ENCODE measurements around the gene C13orf46. TPM values are rescaled to one million over a fixed set of nuclear protein-coding genes. Genes with fewer than 3 reads are reported as not detected.
"Not testable (repeated sequence)": the region's sequence is repeated elsewhere in the genome, so short reads cannot be mapped to it uniquely, and the experiment has no call there.

C13orf46 gene
- total RNA-seq, 1 experiment from 2014 or later, result 1.4 TPM

DNA sequence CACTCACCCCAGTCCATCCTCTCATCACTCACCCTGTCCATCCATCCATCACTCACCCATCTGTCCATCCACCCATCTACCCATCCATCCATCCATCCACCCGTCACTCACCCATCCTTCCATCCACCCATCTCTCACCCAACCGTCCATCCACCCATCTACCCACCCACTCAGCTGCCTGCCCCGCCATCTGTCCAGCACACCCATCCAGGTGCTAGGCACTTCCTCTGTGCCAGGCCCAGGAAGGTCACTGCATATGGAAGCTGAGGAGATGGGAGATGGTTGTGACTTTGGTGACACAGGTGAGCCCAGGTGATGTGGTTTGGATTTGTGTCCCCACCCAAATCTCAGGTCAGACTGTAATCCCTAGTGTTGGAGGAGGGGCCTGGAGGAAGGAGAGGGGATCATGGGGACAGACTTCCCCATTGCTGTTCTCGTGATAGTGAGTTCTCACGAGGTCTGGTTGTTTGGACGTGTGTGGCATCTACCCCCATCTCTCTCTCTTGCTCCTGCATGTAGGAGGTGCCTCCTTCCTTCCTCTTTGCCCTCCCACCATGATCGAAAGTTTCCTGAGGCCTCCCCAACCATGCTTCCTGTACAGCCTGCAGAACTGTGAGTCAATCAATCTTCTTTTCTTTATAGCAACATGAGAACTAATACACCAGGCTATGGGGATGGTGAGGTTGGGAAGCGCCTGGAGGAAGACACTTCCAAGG is 15.9 kb upstream of the C13orf46 start:
- ChIA-PET POLR2A (interaction anchor here (0.7 kb wide), 1 partner anchor 8 kb away, joined by 3 read pairs; no protein-coding TSS in a partner anchor), CTCF (no interaction called here)
- Mint-ChIP-seq H3K27me3 (ENCODE audit: insufficient read depth, unreplicated experiment) (no peaks in the 10 kb centered on the region), H3K4me1 (ENCODE audit: insufficient read depth, unreplicated experiment) (peaks cover 5% of the 10 kb centered on the region), H3K36me3 (ENCODE audit: insufficient read depth, unreplicated experiment) (peaks cover 31% of the 10 kb centered on the region), H3K4me3 (ENCODE audit: unreplicated experiment) (no peak overlapping the region), H3K9me3 (ENCODE audit: unreplicated experiment) (peaks cover 10% of the 10 kb centered on the region), H3K27ac (ENCODE audit: low read depth, unreplicated experiment) (no peak overlapping the region)
- TF ChIP-seq, protein P1, sequence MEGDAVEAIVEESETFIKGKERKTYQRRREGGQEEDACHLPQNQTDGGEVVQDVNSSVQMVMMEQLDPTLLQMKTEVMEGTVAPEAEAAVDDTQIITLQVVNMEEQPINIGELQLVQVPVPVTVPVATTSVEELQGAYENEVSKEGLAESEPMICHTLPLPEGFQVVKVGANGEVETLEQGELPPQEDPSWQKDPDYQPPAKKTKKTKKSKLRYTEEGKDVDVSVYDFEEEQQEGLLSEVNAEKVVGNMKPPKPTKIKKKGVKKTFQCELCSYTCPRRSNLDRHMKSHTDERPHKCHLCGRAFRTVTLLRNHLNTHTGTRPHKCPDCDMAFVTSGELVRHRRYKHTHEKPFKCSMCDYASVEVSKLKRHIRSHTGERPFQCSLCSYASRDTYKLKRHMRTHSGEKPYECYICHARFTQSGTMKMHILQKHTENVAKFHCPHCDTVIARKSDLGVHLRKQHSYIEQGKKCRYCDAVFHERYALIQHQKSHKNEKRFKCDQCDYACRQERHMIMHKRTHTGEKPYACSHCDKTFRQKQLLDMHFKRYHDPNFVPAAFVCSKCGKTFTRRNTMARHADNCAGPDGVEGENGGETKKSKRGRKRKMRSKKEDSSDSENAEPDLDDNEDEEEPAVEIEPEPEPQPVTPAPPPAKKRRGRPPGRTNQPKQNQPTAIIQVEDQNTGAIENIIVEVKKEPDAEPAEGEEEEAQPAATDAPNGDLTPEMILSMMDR (IDR thresholded peaks at IDR 0.05; ENCODE audit: unreplicated experiment), result no peak
- BruUV-seq (replicated peaks), result no TSS peak
- intact Hi-C loops (cut with micrococcal nuclease), result no loop called here
- no peak for DNase-seq (ENCODE audit: unreplicated experiment)

DNA sequence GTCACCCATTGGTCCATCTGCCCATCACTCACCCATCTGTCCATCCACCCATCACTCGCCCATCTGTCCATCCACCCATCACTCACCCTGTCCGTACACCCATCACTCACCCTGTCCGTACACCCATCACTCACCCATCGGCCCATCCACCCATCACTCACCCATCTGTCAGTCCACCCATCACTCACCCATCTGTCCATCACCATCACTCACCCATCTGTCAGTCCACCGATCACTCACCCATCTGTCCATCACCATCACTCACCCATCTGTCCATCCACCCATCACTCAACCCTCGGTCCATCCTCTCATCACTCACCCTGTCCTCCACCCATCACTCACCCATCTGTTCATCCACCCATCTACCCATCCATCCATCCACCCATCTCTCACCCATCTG is 15.0 kb upstream of the C13orf46 start:
- H3K27ac Mint-ChIP-seq (ENCODE audit: low read depth, unreplicated experiment); H3K4me1 Mint-ChIP-seq (ENCODE audit: insufficient read depth, unreplicated experiment); H3K4me3 Mint-ChIP-seq (ENCODE audit: unreplicated experiment); POLR2A ChIA-PET; DNase-seq (ENCODE audit: unreplicated experiment); BruUV-seq (replicated peaks); CTCF ChIA-PET; intact Hi-C loops (cut with micrococcal nuclease); H3K27me3 Mint-ChIP-seq (ENCODE audit: insufficient read depth, unreplicated experiment): not testable (repeated sequence)
- peaks cover 10% of the 10 kb centered on the region for H3K9me3 Mint-ChIP-seq (ENCODE audit: unreplicated experiment)
- peaks cover 24% of the 10 kb centered on the region for H3K36me3 Mint-ChIP-seq (ENCODE audit: insufficient read depth, unreplicated experiment)

DNA sequence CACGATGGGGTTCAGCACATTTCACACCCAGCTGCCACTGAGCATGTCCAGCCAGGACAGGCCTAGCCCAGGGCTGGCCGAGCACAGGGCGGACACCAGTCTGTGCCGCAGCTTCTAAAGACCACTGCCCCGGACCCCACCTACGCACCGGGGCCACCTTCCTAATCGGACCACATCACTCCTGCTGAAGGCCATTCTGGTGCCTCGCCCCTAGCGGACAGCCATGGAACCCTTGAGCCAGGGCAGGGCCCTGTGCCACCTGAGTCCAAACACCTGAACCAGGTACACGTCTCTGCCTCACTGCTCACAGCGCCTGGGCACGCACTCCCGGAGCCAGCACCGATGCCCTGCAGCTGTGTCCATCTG is 8.4 kb upstream of the C13orf46 start:
- Mint-ChIP-seq H3K36me3 (ENCODE audit: insufficient read depth, unreplicated experiment) (peaks cover 8% of the 10 kb centered on the region), H3K9me3 (ENCODE audit: unreplicated experiment) (no peaks in the 10 kb centered on the region), H3K27ac (ENCODE audit: low read depth, unreplicated experiment) (no peak overlapping the region), H3K4me1 (ENCODE audit: insufficient read depth, unreplicated experiment) (peaks cover 23% of the 10 kb centered on the region), H3K27me3 (ENCODE audit: insufficient read depth, unreplicated experiment) (no peaks in the 10 kb centered on the region), H3K4me3 (ENCODE audit: unreplicated experiment) (no peak overlapping the region)
- no peak for DNase-seq (ENCODE audit: unreplicated experiment)
- intact Hi-C loops (cut with micrococcal nuclease), result no loop called here
- no TSS peak for BruUV-seq (replicated peaks)
- TF ChIP-seq, protein P1 (IDR thresholded peaks at IDR 0.05; ENCODE audit: unreplicated experiment), result no peak
- POLR2A ChIA-PET, result interaction anchor here (0.7 to 2.5 kb wide), 7 partner anchors 11 to 295 kb away, joined by 3 to 33 read pairs (median 8); partner anchors contain the start of gene CDC16
- CTCF ChIA-PET, result interaction anchor here (1.2 to 2.2 kb wide), 2 partner anchors 13 to 205 kb away, joined by 3 to 6 read pairs; no protein-coding TSS in a partner anchor

DNA sequence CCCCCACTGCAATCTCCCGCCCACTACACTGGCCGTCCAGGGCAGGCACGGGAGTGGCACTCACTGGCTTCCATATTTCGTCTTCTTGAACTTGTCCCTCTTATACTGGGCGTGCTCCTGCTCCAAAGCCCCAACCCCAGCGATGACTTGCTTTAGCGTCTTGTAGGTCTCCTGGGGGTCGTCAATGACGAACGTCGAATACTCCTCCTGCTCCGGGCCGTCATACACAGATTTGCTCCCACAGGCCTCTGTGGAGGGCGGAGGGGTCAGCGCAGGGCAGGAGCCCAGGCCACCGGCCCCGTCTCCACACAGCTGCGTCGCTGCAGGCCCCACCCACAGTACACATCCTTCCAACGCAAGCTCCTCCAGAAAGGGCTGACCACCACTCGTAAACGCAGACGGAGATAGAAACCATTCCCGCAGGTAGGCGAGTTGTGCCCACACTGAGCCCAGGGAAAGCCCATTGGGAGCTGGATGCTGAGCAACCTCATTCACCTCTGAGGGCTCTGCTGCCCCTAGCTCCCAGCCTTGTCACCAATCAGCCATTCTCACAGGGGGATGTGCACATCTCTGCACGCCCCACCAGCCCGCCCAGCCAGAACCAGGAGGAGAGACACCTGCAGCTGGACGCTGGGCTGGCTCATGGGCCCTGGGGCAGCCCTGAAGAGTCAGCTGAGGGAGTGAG is 7.9 kb upstream of the C13orf46 start:
- no peak for DNase-seq (ENCODE audit: unreplicated experiment)
- ChIA-PET CTCF (interaction anchor here (0.8 to 2.2 kb wide), 4 partner anchors 13 to 205 kb away, joined by 3 to 6 read pairs (median 4); no protein-coding TSS in a partner anchor), POLR2A (interaction anchor here (0.6 to 2.5 kb wide), 11 partner anchors 8 to 295 kb away, joined by 3 to 33 read pairs (median 6); partner anchors contain the start of gene CDC16)
- peaks cover 13% of the 10 kb centered on the region for H3K36me3 Mint-ChIP-seq (ENCODE audit: insufficient read depth, unreplicated experiment)
- H3K27me3 Mint-ChIP-seq (ENCODE audit: insufficient read depth, unreplicated experiment), result no peaks in the 10 kb centered on the region
- H3K27ac Mint-ChIP-seq (ENCODE audit: low read depth, unreplicated experiment), result no peak overlapping the region
- BruUV-seq (replicated peaks), result no TSS peak
- TF ChIP-seq, protein P1 (IDR thresholded peaks at IDR 0.05; ENCODE audit: unreplicated experiment), result no peak
- peaks cover 28% of the 10 kb centered on the region for H3K4me1 Mint-ChIP-seq (ENCODE audit: insufficient read depth, unreplicated experiment)
- intact Hi-C loops (cut with micrococcal nuclease), result no loop called here
- no peak overlapping the region for H3K4me3 Mint-ChIP-seq (ENCODE audit: unreplicated experiment)
- H3K9me3 Mint-ChIP-seq (ENCODE audit: unreplicated experiment), result no peaks in the 10 kb centered on the region
